Activated CD4-positive, CD25-positive, alpha-beta regulatory T cell (primary cell): ENCODE measurements around the gene VPS13D.

ENCODE experiments used
- DNase-seq, 4 experiments: peaks; one replicate each; lab custom pipeline; 2025; lab: John Stamatoyannopoulos, UW

Gene VPS13D

GRCh38 chr1:12491656-12492055 lies 261.8 kb downstream of the VPS13D start:
- no peak for DNase-seq

- DNase-seq: no peak
Measured at GRCh38 chr1:12495725-12496124, 265.9 kb downstream of the VPS13D start.

GRCh38 chr1:12496154-12496961 lies 266.5 kb downstream of the VPS13D start:
- DNase-seq: no peak

- DNase-seq: no peak
Measured at GRCh38 chr1:12499539-12500240, 269.9 kb downstream of the VPS13D start.

DNA sequence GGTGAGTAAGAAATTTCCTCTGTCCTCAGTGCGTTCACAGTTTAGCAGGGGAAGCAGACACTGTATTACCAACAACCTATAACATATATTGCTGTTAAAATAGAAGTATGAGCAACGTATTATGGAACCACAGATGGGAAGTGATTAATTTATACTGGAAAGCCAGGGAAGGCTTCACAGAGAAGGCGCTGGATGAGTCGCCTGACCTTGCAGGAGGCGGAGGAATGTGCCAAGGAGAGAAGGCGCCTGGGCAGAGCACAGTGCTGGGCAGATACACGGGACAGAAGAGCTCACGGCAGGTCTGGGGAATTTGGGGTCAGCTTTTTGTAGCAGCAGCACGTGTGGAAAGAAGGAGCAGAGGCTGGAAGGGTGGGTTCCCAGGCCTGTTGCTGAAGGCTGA lies 271.8 kb downstream of the VPS13D start:
- no peak for DNase-seq

DNA sequence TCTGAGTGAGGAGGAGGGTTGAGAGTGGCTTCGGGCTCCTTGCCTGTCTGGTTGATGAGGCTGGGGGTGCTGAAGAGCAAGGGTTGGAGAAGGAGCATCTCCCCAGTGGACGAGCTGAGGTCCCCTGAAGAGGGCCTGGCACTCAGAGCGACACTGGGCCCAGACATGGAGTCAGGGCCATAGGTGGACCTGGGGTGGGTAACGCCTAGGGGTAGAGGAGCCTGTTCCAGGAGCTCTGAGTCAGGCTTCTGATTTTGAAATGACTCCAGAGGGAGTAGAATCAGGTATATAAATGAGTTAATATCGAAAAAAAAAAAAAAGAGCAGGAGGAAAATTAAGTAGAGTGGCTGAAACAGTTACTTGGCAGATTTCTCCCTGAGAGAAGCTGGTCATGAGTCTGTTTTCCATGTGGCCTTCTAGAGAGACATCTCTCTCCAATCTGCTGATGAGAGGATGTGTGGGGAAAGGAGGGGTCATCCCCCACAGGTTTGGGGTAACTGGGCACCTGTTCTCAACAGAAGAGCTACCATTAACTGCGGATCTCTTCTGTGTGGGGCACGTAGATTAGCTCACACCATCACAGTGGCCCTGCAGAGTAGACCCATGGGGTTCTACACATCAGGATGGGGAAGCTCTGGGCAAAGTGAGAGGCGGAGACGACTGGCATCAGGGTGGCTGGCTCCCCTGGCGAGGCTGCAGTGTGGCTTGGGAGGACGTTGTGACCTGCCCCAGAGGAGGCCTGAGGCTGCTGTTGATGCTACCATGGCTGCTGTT lies 272.7 kb downstream of the VPS13D start:
- no peak for DNase-seq

DNA sequence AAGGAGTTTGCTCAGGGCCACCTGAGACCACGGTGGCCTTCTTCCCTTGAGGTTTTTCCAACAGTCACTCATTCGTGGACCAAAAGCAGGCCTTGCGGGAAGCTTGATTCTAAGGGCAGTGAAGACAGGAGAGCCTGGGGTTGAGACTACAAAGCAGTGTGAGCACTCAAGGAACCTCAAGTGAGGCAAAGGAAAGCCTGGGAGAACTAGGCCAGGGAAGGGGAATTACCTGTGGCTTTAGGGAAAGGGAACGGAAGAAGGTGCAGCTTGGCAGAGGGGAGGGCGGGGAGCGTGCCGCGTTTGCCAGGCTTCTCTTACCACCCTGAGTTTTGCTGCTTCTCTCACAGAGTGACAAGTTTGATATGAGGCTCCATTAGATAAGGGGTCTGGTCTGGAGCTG lies 273.9 kb downstream of the VPS13D start:
- DNase-seq: no peak

GRCh38 chr1:12504601-12505000 lies 274.8 kb downstream of the VPS13D start:
- DNase-seq: no peak

DNA sequence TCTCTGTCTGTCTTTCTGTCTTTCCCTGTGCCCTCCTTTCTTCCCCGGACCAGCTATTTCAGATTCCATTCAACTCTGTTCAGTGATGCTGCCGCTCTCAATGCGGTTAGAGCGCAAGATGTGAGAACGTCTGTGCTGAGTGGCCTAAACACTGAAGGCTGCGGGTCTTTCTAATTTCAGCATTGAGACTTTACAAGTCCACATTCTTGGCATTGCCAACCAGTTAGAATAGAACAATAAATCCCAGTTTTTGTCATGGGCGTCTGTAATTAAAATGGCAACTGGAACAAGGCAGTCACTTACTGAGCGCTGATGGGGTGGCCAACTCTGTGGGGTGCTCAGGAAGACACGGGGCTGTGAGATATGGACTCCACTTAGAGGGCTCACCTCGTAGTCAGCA lies 275.4 kb downstream of the VPS13D start:
- DNase-seq: no peak

DNA sequence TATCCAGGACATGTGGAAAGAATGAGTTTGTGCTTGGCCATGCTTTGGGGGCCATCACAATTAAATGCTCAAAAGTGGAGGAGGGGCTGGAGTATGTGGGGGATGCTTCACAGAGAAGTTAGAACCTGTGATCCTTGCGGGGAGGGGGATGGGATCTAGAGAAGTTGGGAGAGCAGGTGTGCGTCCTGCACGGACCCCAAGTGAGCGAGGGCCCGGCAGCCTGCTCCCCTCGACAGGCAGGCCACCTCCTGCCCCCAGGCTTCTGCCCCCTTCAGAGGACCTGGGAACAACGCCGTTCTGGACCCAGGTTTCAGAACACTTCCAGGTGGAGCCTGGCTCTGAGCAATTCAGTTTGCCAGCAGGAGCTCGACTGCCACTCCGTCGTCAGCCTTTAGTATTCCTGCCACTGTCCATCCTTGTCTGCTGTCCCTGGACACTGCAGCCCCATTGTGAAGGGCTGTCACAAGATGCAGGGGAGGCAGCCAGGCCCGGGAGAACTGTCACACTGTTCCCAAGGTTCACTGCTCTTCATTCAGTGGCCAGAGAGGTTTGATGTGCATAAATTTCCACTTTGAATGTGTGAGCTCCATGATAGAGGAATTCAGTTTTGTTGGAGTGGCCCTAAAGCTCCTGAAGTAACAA lies 275.9 kb downstream of the VPS13D start:
- DNase-seq: no peak

DNA sequence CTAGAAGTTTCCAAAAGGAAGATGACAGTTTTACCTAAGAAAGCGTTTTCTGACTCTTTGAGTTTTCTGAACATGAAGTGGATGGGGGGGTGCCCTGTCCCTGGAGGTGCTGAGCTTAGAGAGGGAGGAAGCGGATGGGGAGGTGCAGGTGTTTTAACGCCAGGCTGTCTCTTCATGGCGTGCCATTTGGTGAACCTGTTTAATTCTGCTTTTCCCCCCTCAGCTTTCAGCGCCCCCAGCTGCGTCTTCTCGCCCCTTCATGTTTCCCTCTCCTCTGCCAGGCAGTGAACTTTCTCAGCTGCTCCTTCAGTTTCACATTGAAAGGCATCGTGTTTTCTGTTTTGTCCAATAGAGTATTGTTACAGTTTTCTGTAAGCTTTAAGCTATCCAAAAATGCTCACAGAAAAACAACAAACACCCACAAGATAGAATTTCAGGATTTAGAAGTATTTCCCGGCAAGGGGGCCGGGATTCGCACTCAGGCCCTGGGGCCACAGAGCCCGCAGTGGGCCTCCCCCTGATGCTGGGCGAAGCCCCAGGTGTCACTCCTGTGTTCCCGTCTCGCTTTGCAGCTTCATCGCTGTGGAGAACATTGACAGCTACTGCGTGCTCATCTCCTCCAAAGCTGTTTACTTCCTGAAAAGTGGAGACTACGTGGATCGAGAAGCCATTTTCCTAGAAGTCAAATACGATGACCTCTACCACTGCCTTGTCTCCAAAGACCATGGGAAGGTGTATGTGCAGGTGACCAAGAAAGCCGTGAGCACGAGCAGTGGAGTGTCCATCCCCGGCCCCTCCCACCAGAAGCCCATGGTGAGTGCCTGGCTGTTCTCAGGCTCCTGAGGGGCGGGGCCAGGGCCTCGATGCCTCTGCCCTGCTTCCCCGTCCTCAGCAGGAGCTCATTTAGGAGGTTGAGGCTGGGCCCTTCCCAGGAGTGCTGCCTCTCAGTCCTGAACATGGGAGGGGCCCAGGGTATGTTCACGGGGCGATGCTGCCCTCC lies 276.8 kb downstream of the VPS13D start:
- DNase-seq: no peak

DNA sequence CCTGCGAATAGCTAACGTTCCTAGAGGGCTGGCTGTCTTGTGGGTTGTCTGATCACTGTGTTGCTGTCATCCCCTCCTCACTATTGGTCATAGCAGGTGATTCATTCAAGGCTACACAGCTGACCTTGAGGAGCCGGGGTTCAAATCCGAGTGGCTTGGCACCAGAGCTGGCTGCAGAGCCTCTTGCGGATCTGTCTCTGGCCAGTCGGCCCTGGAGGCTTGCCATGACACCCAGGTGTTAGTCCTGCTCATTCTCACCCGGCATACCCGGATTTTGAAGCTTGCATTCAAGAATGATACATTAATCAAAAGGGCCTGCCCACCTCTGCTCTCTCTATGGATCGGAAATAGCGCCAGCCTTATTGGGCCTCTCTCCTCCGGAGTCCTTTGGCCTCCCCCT lies 277.8 kb downstream of the VPS13D start:
- no peak for DNase-seq

DNA sequence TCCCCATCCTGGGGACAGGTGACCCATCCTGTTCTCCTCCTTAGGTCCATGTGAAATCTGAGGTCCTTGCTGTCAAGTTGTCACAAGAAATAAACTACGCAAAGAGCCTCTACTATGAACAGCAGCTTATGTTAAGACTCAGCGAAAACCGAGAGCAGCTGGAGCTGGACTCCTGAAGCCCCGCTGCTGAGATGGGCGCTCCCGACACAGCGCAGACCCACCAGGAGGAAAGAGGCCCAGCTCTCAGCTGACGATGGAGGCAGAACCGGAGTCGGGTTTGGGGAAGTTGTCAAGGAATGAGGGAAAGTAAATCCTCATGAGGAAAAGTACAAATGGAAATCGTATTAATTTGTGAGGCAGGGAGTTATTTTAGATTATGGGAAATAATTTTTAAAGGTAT lies 279.0 kb downstream of the VPS13D start:
- no peak for DNase-seq

- no peak for DNase-seq
Measured at GRCh38 chr1:12511128-12511484, 281.3 kb downstream of the VPS13D start.

GRCh38 chr1:12511516-12512468 lies 282.0 kb downstream of the VPS13D start:
- DNase-seq: no peak

GRCh38 chr1:12513181-12513580 lies 283.4 kb downstream of the VPS13D start:
- no peak for DNase-seq

- no peak for DNase-seq
Measured at GRCh38 chr1:12514590-12514989, 284.8 kb downstream of the VPS13D start.

DNA sequence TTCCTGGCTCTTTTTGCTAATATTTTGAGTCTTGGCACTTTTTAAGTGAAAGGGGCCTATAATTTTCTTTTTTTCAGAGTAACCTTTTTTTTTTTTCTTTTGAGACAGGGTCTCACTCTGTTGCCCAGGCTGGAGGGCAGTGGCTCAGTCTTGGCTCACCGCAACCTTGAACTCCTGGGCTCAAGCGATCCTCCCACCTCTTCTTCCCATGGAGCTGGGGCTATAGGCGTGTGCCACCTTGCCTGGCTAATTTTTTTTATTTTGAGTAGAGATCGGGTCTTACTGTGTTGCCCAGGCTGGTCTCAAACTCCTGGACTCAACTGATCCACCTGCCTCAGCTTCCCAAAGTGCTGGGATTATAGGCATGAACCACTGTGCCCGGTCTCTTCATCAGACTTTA lies 285.4 kb downstream of the VPS13D start:
- no peak for DNase-seq

DNA sequence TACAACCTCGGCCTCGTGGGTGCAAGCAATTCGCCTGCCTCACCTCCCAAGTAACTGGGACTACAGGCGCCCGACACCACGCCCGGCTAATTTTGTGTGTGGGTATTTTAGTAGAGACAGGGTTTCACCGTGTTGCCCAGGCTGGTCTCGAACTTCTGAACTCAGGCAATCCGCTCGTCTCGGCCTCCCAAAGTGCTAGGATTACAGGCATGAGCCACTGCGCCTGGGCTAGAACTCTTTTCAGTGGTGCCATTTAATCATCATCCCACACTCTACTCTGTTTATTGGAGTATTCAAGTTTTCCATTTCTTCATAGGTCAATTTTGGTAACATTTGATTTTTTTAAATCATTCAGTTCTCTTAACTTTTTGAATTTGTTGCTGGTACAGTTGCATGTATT lies 286.9 kb downstream of the VPS13D start:
- no peak for DNase-seq
